Muscle layer of colon (tissue), 2 donors: ENCODE results near the gene ATP6V1F.
"Not testable (repeated sequence)": the region's sequence is repeated elsewhere in the genome, so short reads cannot be mapped to it uniquely, and the experiment has no call there.

Experiments
- H3K27ac ChIP-seq: one replicate; pipeline ENCODE4 v1.7.0; 2013; ENCODE audit warnings: low read depth, mild to moderate bottlenecking, low read length, moderate library complexity
- H3K27me3 ChIP-seq, 2 donors: one replicate each; pipeline ENCODE4 v1.7.0; 2013; ENCODE audit warnings: low read length in 2 of 2, mild to moderate bottlenecking in 2 of 2; ENCODE audit not compliant: insufficient read depth in 2 of 2, control insufficient read depth in 1 of 2
- H3K36me3 ChIP-seq: one replicate; pipeline ENCODE4 v1.7.0; 2013; ENCODE audit warnings: mild to moderate bottlenecking, low read length; ENCODE audit not compliant: insufficient read depth
- H3K4me1 ChIP-seq: one replicate; pipeline ENCODE4 v1.7.0; 2013; ENCODE audit warnings: mild to moderate bottlenecking, low read length; ENCODE audit not compliant: insufficient read depth
- H3K4me3 ChIP-seq, 2 donors: one replicate each; pipeline ENCODE4 v1.7.0; 2013; ENCODE audit warnings: low read length in 2 of 2, low read depth in 1 of 2, mild to moderate bottlenecking in 1 of 2, moderate library complexity in 1 of 2
- H3K9ac ChIP-seq: one replicate; pipeline ENCODE4 v1.7.0; 2013; ENCODE audit warnings: low read length
- H3K9me3 ChIP-seq: one replicate; pipeline ENCODE4 v1.7.0; 2013; ENCODE audit warnings: mild to moderate bottlenecking, low read length
- donor health status: abdominal sarcoma.
- donor health status: Adenocarcinoma of cecum.

ATP6V1F gene

GRCh38 chr7:128906001-128906765 is 43.5 kb downstream of the ATP6V1F start:
- no peaks in the 10 kb centered on the region for H3K36me3 ChIP-seq
- H3K27ac ChIP-seq, result no peak overlapping the region
- peaks cover 12% of the 10 kb centered on the region for H3K4me1 ChIP-seq
- no peak overlapping the region for H3K4me3 ChIP-seq
- no peak overlapping the region for H3K9ac ChIP-seq
- peaks cover 0 to 30% of the 10 kb centered on the region in 2 donors for H3K27me3 ChIP-seq
- no peaks in the 10 kb centered on the region for H3K9me3 ChIP-seq

GRCh38 chr7:128906766-128907559 is 44.3 kb downstream of the ATP6V1F start:
- no peak overlapping the region for H3K27ac ChIP-seq
- H3K4me3 ChIP-seq, result no peak overlapping the region
- peaks cover 0 to 30% of the 10 kb centered on the region in 2 donors for H3K27me3 ChIP-seq
- H3K4me1 ChIP-seq, result peaks cover 12% of the 10 kb centered on the region
- H3K9ac ChIP-seq, result no peak overlapping the region
- H3K9me3 ChIP-seq, result no peaks in the 10 kb centered on the region
- no peaks in the 10 kb centered on the region for H3K36me3 ChIP-seq

- peaks cover 0 to 32% of the 10 kb centered on the region in 2 donors for H3K27me3 ChIP-seq
- H3K36me3 ChIP-seq, result no peaks in the 10 kb centered on the region
- peaks cover 12% of the 10 kb centered on the region for H3K4me1 ChIP-seq
- H3K27ac ChIP-seq, result no peak overlapping the region
- H3K9ac ChIP-seq, result no peak overlapping the region
- no peak overlapping the region for H3K4me3 ChIP-seq
- H3K9me3 ChIP-seq, result no peaks in the 10 kb centered on the region
Measured at GRCh38 chr7:128908750-128909624, 46.3 kb downstream of the ATP6V1F start.

GRCh38 chr7:128909625-128910568 is 47.2 kb downstream of the ATP6V1F start:
- H3K9ac ChIP-seq, result no peak overlapping the region
- H3K27ac ChIP-seq, result no peak overlapping the region
- peak overlapping the region; percentile 22 to 29 for H3K4me3 ChIP-seq
- peaks cover 12% of the 10 kb centered on the region for H3K4me1 ChIP-seq
- peaks cover 0 to 42% of the 10 kb centered on the region in 2 donors for H3K27me3 ChIP-seq
- no peaks in the 10 kb centered on the region for H3K9me3 ChIP-seq
- no peaks in the 10 kb centered on the region for H3K36me3 ChIP-seq

GRCh38 chr7:128910569-128910945 is 47.9 kb downstream of the ATP6V1F start, which contains the start of gene KCP:
KCP (minus strand) TSS chr7:128910709; CDS start chr7:128910676, 33 bp downstream.
- Histone ChIP-seq H3K9me3 (no peaks in the 10 kb centered on the region), H3K4me3 (peak within 1 kb of the TSS; percentile 22 to 29), H3K9ac (no peak within 1 kb of the TSS), H3K27me3 (peaks cover 0 to 46% of the 10 kb centered on the region in 2 donors), H3K36me3 (no peaks in the 10 kb centered on the region), H3K27ac (no peak within 1 kb of the TSS), H3K4me1 (peaks cover 15% of the 10 kb centered on the region)

- H3K4me3 ChIP-seq, result no peak overlapping the region
- H3K27ac ChIP-seq, result no peak overlapping the region
- H3K36me3 ChIP-seq, result no peaks in the 10 kb centered on the region
- H3K9me3 ChIP-seq, result no peaks in the 10 kb centered on the region
- H3K9ac ChIP-seq, result no peak overlapping the region
- H3K27me3 ChIP-seq, result peaks cover 0 to 54% of the 10 kb centered on the region in 2 donors
- peaks cover 16% of the 10 kb centered on the region for H3K4me1 ChIP-seq
Measured at GRCh38 chr7:128911423-128912031, 48.9 kb downstream of the ATP6V1F start.

GRCh38 chr7:128912281-128912680 is 49.6 kb downstream of the ATP6V1F start:
- no peak overlapping the region for H3K4me3 ChIP-seq
- H3K27me3 ChIP-seq, result peaks cover 0 to 52% of the 10 kb centered on the region in 2 donors
- H3K27ac ChIP-seq, result no peak overlapping the region
- no peak overlapping the region for H3K9ac ChIP-seq
- no peaks in the 10 kb centered on the region for H3K9me3 ChIP-seq
- no peaks in the 10 kb centered on the region for H3K36me3 ChIP-seq
- H3K4me1 ChIP-seq, result peaks cover 16% of the 10 kb centered on the region

- peaks cover 0 to 51% of the 10 kb centered on the region in 2 donors for H3K27me3 ChIP-seq
Measured at GRCh38 chr7:128912709-128913495, 50.2 kb downstream of the ATP6V1F start.

GRCh38 chr7:128913870-128914565 is 51.4 kb downstream of the ATP6V1F start:
- Histone ChIP-seq H3K27me3 (peaks cover 0 to 44% of the 10 kb centered on the region in 2 donors), H3K36me3 (no peaks in the 10 kb centered on the region), H3K9me3 (no peaks in the 10 kb centered on the region), H3K27ac (no peak overlapping the region), H3K9ac (no peak overlapping the region), H3K4me3 (no peak overlapping the region), H3K4me1 (peaks cover 16% of the 10 kb centered on the region)

More at GRCh38 chr7:128912709-128913495, 50.2 kb downstream of the ATP6V1F start:
- not testable (repeated sequence) for H3K27ac ChIP-seq, H3K9me3 ChIP-seq, H3K36me3 ChIP-seq, H3K4me3 ChIP-seq, H3K9ac ChIP-seq
- H3K4me1 ChIP-seq, result peaks cover 16% of the 10 kb centered on the region
